ENCODE measurements around the gene PFKFB3.
A peak's percentile ranks its signal among the peaks of the same experiment; 100 is the strongest.

Gene PFKFB3

DNA sequence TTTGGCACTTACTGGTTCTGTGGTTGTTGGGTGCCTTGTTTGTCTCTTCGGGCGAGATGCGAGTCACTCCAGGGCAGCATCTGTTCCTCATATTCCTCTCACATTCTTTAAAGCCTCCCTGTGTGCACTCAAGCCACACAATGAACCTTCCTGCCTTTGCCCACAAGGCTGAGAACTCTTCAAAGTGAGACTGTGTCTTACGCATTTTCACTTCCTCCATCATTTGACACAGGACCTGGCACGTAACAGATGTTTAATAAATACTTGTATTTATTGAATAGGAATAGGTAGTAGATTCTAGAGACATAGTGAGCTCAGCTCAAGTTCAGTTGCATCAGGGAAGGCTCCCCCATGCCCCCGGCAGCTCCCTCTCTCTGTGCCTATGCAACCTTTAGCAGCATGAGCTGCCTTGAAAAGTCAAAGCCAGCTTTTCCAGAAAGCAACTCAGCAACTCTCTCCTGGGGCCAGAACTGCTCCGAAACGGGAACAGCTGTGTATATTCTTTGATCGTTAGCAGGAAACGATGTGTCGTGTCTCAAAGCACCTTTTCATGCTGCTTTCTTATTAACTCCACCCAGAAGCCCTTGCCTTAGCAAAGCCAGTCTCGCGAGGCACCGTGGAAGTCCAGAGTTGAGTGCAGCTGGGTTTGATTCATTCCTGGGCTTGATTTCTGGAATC, 97.5 kb downstream of the PFKFB3 start:
- DNase-seq: peak in 11 of 51 donors; percentile 7 to 50 (median 25)

DNA sequence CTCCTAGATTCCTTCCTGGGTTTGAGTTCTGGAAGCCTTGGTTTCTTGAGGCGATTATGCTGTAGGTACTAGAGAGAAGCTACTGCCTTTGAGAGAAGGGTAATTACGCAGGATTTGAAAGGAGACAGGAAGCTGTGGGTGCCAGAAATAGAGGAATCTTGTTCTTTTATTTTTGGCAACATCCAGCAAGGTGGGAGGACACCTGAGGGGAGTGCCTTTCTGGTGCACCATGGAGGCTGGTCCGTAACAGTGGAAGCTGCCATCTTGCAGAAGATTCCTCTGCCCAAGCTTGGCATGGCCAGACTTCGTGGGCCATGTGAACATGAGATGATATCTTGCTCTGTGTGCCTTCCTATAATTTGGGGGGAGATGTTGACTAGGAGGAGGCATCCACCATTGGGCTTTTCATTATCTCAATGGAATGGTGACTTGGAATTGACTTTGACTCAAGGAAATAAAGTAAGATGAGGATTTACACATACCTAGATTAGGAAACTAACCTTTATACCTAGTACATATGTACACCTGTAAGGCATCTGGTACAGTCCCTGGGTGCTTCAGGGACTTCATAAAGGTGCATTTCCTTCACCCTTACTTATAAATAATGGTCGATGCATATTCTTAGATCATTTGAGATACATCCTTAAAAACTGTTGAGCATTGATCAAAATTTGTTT, 98.2 kb downstream of the PFKFB3 start:
- DNase-seq: no peak

DNA sequence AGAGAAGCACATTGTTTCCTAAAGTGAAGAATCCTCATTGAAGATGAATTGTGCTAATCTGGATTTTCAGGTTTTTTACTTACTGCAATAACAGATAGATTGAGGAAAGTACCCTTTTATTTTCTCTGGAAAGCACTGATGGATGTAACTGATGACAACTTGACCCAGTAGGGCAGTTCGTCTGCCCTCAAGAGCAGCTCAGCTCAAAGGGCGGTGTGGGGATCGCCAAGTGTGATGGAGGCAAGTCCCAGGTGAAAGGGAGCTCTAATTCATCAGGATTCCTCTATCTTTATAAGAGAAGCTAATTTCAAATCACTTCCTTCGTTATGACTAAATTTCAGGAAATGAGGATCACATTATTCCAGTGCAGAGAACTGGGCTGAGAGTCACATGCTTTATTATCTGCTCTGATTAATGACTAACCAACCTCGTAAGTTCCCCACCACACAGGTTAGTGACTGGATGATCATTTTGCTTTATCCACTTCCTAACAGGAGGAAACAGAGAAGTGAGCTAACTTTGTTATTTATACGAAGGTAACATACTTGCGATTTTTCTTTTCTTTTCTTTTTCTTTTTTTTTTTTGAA, 98.8 kb downstream of the PFKFB3 start:
- no peak for DNase-seq

All from hypothalamus (tissue), 51 donors.